Endothelial cell of umbilical vein (primary cell): ENCODE measurements around the gene HOXC9. TPM values are rescaled to one million over a fixed set of nuclear protein-coding genes. Genes with fewer than 3 reads are reported as not detected.

ENCODE experiments used
- BruUV-seq: library from RNA; stranded (reverse); fragments of 400-500 nt; replicated peaks from 2 replicates; lab custom pipeline; 2021; lab: Mats Ljungman, UMichigan
- CTCF ChIA-PET: fragments of 300-600, 350-600 bp; sonication (Branson Sonifier 250); formaldehyde crosslinking; loops from one replicate; lab custom pipeline; 2021; ENCODE audit warnings: antibody characterized with exemption, inconsistent platforms; lab: Charles Lee
- POLR2A ChIA-PET: fragments of 300-600, 350-600 bp; sonication (Branson Sonifier 250); formaldehyde crosslinking; loops from one replicate; lab custom pipeline; 2021; ENCODE audit warnings: antibody characterized with exemption, inconsistent platforms; lab: Charles Lee
- DNase-seq: peaks from one replicate; pipeline ENCODE4 v3.0.0-alpha.2; 2011; ENCODE audit warnings: low read depth, low spot score
- FAIRE-seq: peaks from 2 replicates; lab custom pipeline; 2011; peaks lifted over from hg19 to GRCh38; lab: Jason Lieb, UNC
- H2AFZ ChIP-seq: 2 replicates; pipeline ENCODE4 v1.6.0; 2012; ENCODE audit warnings: low read depth, low read length, control low read depth, inconsistent platforms
- H3K27ac ChIP-seq: 2 replicates; pipeline ENCODE4 v1.5.1; 2011; ENCODE audit warnings: low read depth, mild to moderate bottlenecking, control low read depth, low read length, moderate library complexity; ENCODE audit not compliant: insufficient read depth
- H3K27me3 ChIP-seq, 2 experiments: 2 replicates each; pipeline versions ENCODE4 v1.6.0 to v1.6.1; 2011; ENCODE audit warnings: low read length in 2 of 2, mixed read lengths in 1 of 2; ENCODE audit not compliant: control insufficient read depth in 2 of 2, insufficient read depth in 2 of 2
- H3K36me3 ChIP-seq, 2 experiments: 2 replicates in 1 of 2; 3 replicates in 1 of 2; pipeline ENCODE4 v1.5.1; 2011; ENCODE audit warnings: low read length in 2 of 2, mild to moderate bottlenecking in 1 of 2, moderate library complexity in 1 of 2; ENCODE audit not compliant: control insufficient read depth in 2 of 2, insufficient read depth in 2 of 2; ENCODE audit errors: extremely low read depth in 1 of 2
- H3K4me1 ChIP-seq: 3 replicates; pipeline ENCODE4 v1.5.1; 2011; ENCODE audit warnings: mild to moderate bottlenecking, low read length; ENCODE audit not compliant: control insufficient read depth, insufficient read depth; ENCODE audit errors: extremely low read depth
- H3K4me2 ChIP-seq: 2 replicates; pipeline ENCODE4 v1.6.1; 2011; ENCODE audit warnings: low read length, control low read depth, mixed read lengths; ENCODE audit not compliant: insufficient read depth
- H3K4me3 ChIP-seq, 3 experiments: fragments of 200-600 bp in 1 of 3; sonication (generic), shearing (Covaris generic) in 1 of 3; replicated peaks in 1 of 3; 2 replicates each; pipeline ENCODE4 v1.5.1; 2011 to 2016; ENCODE audit warnings: control low read depth in 3 of 3, low read length in 3 of 3, mild to moderate bottlenecking in 2 of 3, inconsistent platforms in 1 of 3, low read depth in 1 of 3, moderate library complexity in 1 of 3; ENCODE audit not compliant: insufficient read depth in 1 of 3
- H3K79me2 ChIP-seq: 2 replicates; pipeline ENCODE4 v1.6.0; 2012; ENCODE audit warnings: low read length, inconsistent platforms; ENCODE audit not compliant: control insufficient read depth, insufficient read depth
- H3K9ac ChIP-seq: replicated peaks from 2 replicates; pipeline ENCODE3; 2011; ENCODE audit warnings: low read length, control low read depth; ENCODE audit not compliant: insufficient read depth; ENCODE audit errors: extremely low read depth
- H3K9me1 ChIP-seq: replicated peaks from 3 replicates; pipeline ENCODE4 v1.6.0; 2011; ENCODE audit warnings: mild to moderate bottlenecking, low read length; ENCODE audit not compliant: control insufficient read depth, insufficient read depth; ENCODE audit errors: extremely low read depth
- H3K9me3 ChIP-seq: replicated peaks from 2 replicates; pipeline ENCODE4 v1.5.1; 2012; ENCODE audit warnings: low read length, inconsistent platforms; ENCODE audit not compliant: control insufficient read depth, insufficient read depth
- H4K20me1 ChIP-seq: replicated peaks from 2 replicates; pipeline ENCODE3; 2011; ENCODE audit warnings: mild to moderate bottlenecking, low read length; ENCODE audit not compliant: control insufficient read depth, insufficient read depth; ENCODE audit errors: extremely low read depth
- EZH2 ChIP-seq: IDR thresholded peaks from 2 replicates; pipeline ENCODE4 v1.6.1; 2012; ENCODE audit warnings: borderline replicate concordance, low read depth, mild to moderate bottlenecking, moderate library complexity, low read length, inconsistent platforms; ENCODE audit not compliant: severe bottlenecking
- FOS ChIP-seq: IDR thresholded peaks from 2 replicates; pipeline ENCODE4 v1.6.1; 2011; ENCODE audit warnings: mild to moderate bottlenecking, low read length, moderate library complexity, borderline replicate concordance; ENCODE audit not compliant: insufficient read depth
- JUN ChIP-seq: IDR thresholded peaks from 2 replicates; pipeline ENCODE4 v1.6.1; 2011; ENCODE audit warnings: borderline replicate concordance, low read depth; ENCODE audit not compliant: insufficient read length, insufficient read depth
- MYC ChIP-seq: IDR thresholded peaks from one replicate; pipeline ENCODE4 v1.6.1; 2011; ENCODE audit warnings: mild to moderate bottlenecking, low read depth, low read length
- POLR2A ChIP-seq: IDR thresholded peaks from 2 replicates; pipeline ENCODE4 v1.6.1; 2012; ENCODE audit warnings: low read depth, mild to moderate bottlenecking, control low read depth, low read length
- dilution Hi-C: fragments of 300-500 bp; cut with MboI; formaldehyde crosslinking; loops from one replicate; pipeline ENCODE4 v1.15.0; 2019; ENCODE audit warnings: low sequenced_read_pairs; ENCODE audit not compliant: extremely low pct_ligation_motif_present
- intact Hi-C: fragments of 100-400 bp; cut with micrococcal nuclease; formaldehyde crosslinking; loops from one replicate; pipeline ENCODE4 v1.10.0; 2022
- polyA plus RNA-seq, 4 experiments: library from polyadenylated mRNA; depleted of rRNA in 3 of 4; stranded (reverse) in 3 of 4; unstranded in 1 of 4; fragments of >200 nt; gene quantifications; 2 replicates each; pipeline versions ENCODE4 v1.2.1 to v1.2.3, GENCODE V29; 2011 to 2012; ENCODE audit warnings: missing spikeins in 1 of 4
- total RNA-seq: library from RNA; stranded (reverse); gene quantifications from 2 replicates; pipeline ENCODE4 v1.2.3, GENCODE V29; 2021

HOXC9 gene
- total and polyA plus RNA-seq, 2 donors (not counting 3 experiments of a cell fraction or from before 2014, with no cell fraction given), result 0.40 to 0.58 TPM

- no TSS peak for BruUV-seq
- no peaks in the 10 kb centered on the region for H4K20me1 ChIP-seq
- TF ChIP-seq MYC (no peak), POLR2A (no peak), FOS (no peak), EZH2 (peak; percentile 46), JUN (no peak)
- H3K9me1 ChIP-seq, result no peaks in the 10 kb centered on the region
- H3K79me2 ChIP-seq, result no peaks in the 10 kb centered on the region
- no peak overlapping the region for H2AFZ ChIP-seq
- H3K9ac ChIP-seq, result no peak overlapping the region
- no peaks in the 10 kb centered on the region for H3K9me3 ChIP-seq
- no peak overlapping the region for H3K4me3 ChIP-seq
- intact Hi-C loops, result no loop called here
- dilution Hi-C loops, result no loop called here
- H3K27ac ChIP-seq, result no peak overlapping the region
- ChIA-PET POLR2A (no interaction called here), CTCF (no interaction called here)
- no peak overlapping the region for H3K4me2 ChIP-seq
- H3K4me1 ChIP-seq, result no peaks in the 10 kb centered on the region
- FAIRE-seq (no peak), DNase-seq (no peak)
- H3K36me3 ChIP-seq, result no peaks in the 10 kb centered on the region
- H3K27me3 ChIP-seq, result peaks cover 89 to 99% of the 10 kb centered on the region in 2 experiments
These were observed 37.0 kb upstream of the HOXC9 start for GRCh38 chr12:53963005-53963404.

- peaks cover 89 to 99% of the 10 kb centered on the region in 2 experiments for H3K27me3 ChIP-seq
- CTCF ChIA-PET, result no interaction called here
- POLR2A ChIA-PET, result no interaction called here
- no peak overlapping the region for H2AFZ ChIP-seq
- H3K4me2 ChIP-seq, result no peak overlapping the region
- BruUV-seq, result no TSS peak
- H3K27ac ChIP-seq, result no peak overlapping the region
- DNase-seq, result no peak
- no peaks in the 10 kb centered on the region for H3K79me2 ChIP-seq
- no peaks in the 10 kb centered on the region for H3K9me3 ChIP-seq
- FAIRE-seq, result no peak
- H3K36me3 ChIP-seq, result no peaks in the 10 kb centered on the region
- H3K4me1 ChIP-seq, result no peaks in the 10 kb centered on the region
- H3K9me1 ChIP-seq, result no peaks in the 10 kb centered on the region
- no peak overlapping the region for H3K4me3 ChIP-seq
- intact Hi-C loops, result no loop called here
- dilution Hi-C loops, result no loop called here
- no peaks in the 10 kb centered on the region for H4K20me1 ChIP-seq
- H3K9ac ChIP-seq, result no peak overlapping the region
- TF ChIP-seq FOS, result no peak
- TF ChIP-seq EZH2, result peak; percentile 68
These were observed 36.3 kb upstream of the HOXC9 start for GRCh38 chr12:53963434-53964314.
